Choroid plexus epithelial cell (primary cell): ENCODE measurements around the gene MASP1.

Source experiments
- DNase-seq: peaks from one replicate; pipeline ENCODE4 v3.0.0-alpha.2; 2010; ENCODE audit warnings: low read depth
- H3K4me3 ChIP-seq: 2 replicates; pipeline ENCODE4 v1.5.1; 2011; ENCODE audit warnings: low read depth, mild to moderate bottlenecking, control low read depth, low read length, moderate library complexity
- CTCF ChIP-seq: conservative IDR thresholded peaks from 2 replicates; pipeline ENCODE4 v1.5.1; 2011; ENCODE audit warnings: low read depth, mild to moderate bottlenecking, control low read depth, inconsistent platforms, low read length, moderate library complexity

The MASP1 gene

GRCh38 chr3:187196573-187197334 is 94.8 kb downstream of the MASP1 start:
- no peak for DNase-seq
- H3K4me3 ChIP-seq, result no peak overlapping the region
- no peak for TF ChIP-seq CTCF

GRCh38 chr3:187193181-187193580 is 98.4 kb downstream of the MASP1 start:
- H3K4me3 ChIP-seq, result no peak overlapping the region
- TF ChIP-seq CTCF, result no peak
- DNase-seq, result peak; percentile 19

GRCh38 chr3:187191271-187191670 is 100.3 kb downstream of the MASP1 start:
- no peak for DNase-seq
- no peak overlapping the region for H3K4me3 ChIP-seq
- no peak for TF ChIP-seq CTCF

- H3K4me3 ChIP-seq, result no peak overlapping the region
- no peak for TF ChIP-seq CTCF
- DNase-seq, result no peak
These were observed 102.6 kb downstream of the MASP1 start for GRCh38 chr3:187188931-187189330.

GRCh38 chr3:187186801-187187421 is 104.6 kb downstream of the MASP1 start:
- TF ChIP-seq CTCF, result no peak
- peak; percentile 92 for DNase-seq
- H3K4me3 ChIP-seq, result no peak overlapping the region

- TF ChIP-seq CTCF, result no peak
- no peak for DNase-seq
- no peak overlapping the region for H3K4me3 ChIP-seq
These were observed 105.2 kb downstream of the MASP1 start for GRCh38 chr3:187186375-187186774.

GRCh38 chr3:187185759-187186158 is 105.8 kb downstream of the MASP1 start:
- TF ChIP-seq CTCF, result no peak
- DNase-seq, result peak; percentile 21
- no peak overlapping the region for H3K4me3 ChIP-seq
